SKM-1 treated with dmso at 0.1 percent for 144 hours (cell line): ENCODE data around the gene CST5.
"Not testable (repeated sequence)": the region's sequence is repeated elsewhere in the genome, so short reads cannot be mapped to it uniquely, and the experiment has no call there.

Source experiments
- DNase-seq: peaks from one replicate; lab custom pipeline; 2025; ENCODE audit not compliant: unreplicated experiment; lab: John Stamatoyannopoulos, UW

Gene CST5

GRCh38 chr20:23856736-23857135, 22.8 kb downstream of the CST5 start:
- no peak for DNase-seq

GRCh38 chr20:23856226-23856625, 23.3 kb downstream of the CST5 start:
- DNase-seq: no peak

DNA sequence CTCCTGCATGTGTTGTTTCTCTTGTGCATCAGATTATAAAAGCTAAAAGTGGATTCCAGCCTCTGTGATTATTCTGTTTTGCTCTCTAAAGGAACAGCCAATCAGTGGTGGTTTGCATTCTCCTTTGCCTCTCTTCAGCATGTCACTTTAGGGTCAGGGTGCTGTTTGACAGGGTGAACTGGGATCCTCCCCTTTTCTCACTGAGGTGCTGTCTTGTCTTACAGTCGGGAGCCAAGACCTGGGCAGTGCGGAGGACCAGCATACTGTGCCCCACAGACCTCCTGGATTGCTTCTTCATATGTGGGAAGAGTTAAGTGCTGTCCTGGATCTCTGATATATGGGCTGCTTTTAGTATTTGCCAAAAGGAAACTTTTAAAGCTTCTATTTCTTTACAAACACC, 37.9 kb downstream of the CST5 start:
- no peak for DNase-seq

DNA sequence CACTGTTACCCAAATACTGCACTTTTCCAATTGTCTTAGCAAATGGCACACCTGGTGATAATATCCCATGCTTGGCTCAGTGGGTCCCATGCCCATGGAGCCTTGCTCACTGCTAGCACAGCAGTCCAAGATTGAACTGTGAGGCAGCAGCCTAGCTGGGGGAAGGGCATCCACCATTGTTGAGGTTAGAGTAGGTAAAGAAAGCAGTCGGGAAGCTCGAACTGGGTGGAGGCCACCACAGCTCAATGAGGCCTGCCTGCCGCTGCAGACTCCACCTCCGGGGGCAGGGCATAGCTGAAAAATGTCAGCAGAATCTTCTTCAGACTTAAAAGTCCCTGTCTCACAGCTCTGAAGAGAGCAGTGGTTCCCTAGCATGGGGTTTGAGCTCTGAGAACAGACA, 43.8 kb downstream of the CST5 start:
- DNase-seq: no peak

DNA sequence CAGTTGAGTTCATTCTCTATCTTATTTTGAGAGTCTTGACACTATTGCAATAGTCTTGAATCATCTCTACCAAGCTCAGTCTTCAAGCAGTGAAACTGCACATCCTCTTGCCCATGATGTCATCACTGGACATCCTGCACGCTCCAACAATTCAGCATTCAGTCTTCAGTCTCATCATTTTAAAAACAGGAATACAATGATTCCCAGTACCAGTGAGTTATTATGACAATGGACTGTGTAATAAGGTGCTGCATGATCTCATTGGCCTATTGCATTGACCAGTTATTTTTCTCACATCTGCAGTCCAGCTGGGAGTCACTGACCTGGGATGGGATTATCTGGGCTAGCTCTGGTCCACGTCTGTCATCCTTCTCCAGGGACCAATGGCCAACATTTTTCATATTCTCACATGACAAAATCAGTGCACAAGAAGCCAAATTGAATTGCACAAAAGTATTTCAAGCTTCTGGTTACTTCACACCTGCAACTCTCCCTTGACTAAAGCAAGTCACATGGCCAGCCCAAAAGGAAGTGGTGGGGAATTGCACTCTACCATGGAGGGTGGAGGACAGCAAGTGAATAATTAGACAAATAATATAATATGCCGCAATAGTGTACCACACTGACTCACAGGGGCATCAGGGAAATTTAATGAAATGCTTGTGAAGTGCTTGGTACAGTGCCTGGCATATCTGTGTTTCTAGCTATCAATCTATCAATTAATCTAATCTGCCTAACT, 46.6 kb downstream of the CST5 start:
- DNase-seq: no peak

DNA sequence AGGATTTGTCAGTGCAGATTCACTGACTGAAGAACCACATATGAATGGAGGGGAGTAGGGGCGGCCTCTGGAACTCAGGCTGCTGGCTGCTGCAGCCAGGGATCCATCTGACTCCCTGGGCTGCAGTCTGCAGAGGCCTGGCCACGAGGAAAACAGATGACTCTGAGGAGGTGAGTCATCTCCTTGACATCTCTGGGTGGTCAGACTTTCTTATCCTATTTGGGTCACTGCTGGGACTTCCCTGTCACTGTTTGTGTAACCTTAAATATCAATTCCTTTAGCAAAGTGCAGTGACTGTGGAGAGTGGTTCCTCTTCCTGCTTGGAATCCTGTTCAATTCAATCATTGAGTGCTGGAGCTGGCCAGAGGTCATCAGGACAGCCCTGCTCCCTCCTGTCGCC, 47.6 kb downstream of the CST5 start:
- DNase-seq: not testable (repeated sequence)

GRCh38 chr20:23826541-23827021, 53.0 kb downstream of the CST5 start, which contains the start of gene CST2:
CST2 (minus strand) TSS chr20:23826729; CDS start chr20:23826660, 69 bp downstream.
- no peak for DNase-seq
